ENCODE data around the gene ADAMTS18.

GRCh38 chr16:77399066-77399465 is 35.8 kb downstream of the ADAMTS18 start:
- TF ChIP-seq CTCF (conservative IDR thresholded peaks at IDR 0.05 in 1 of 2, IDR thresholded peaks at IDR 0.05 in 1 of 2; ENCODE audit: low read depth in 1 of 2, low read length in 2 of 2) (no peak), EZH2 (IDR thresholded peaks at IDR 0.05; ENCODE audit: low read length, missing control alignments) (no peak)
